RWPE1 (cell line): ENCODE results near the gene DVL1.

Source experiments
- CTCF ChIA-PET: fragments of 350-600 bp; sonication (Branson Sonifier 250); formaldehyde crosslinking; extraction: SDS; loops from one replicate; lab custom pipeline; 2021; lab: Yijun Ruan, JAX
- POLR2A ChIA-PET: fragments of 400-600 bp; formaldehyde crosslinking; extraction: SDS; loops from one replicate; lab custom pipeline; 2020; ENCODE audit warnings: antibody characterized with exemption; ENCODE audit not compliant: low non-redundant PET; lab: Yijun Ruan, JAX
- DNase-seq: peaks from one replicate; pipeline ENCODE4 v3.0.0; 2012; ENCODE audit warnings: low spot score
- H3K27ac ChIP-seq: fragments of 450-650 bp; 2 replicates; pipeline ENCODE4 v1.5.1; 2017
- TF ChIP-seq, protein P1 (sequence below): fragments of 450-650 bp; conservative IDR thresholded peaks from 2 replicates; pipeline ENCODE4 v1.5.1; 2017; ENCODE audit warnings: low read depth, mild to moderate bottlenecking

The DVL1 gene

DNA sequence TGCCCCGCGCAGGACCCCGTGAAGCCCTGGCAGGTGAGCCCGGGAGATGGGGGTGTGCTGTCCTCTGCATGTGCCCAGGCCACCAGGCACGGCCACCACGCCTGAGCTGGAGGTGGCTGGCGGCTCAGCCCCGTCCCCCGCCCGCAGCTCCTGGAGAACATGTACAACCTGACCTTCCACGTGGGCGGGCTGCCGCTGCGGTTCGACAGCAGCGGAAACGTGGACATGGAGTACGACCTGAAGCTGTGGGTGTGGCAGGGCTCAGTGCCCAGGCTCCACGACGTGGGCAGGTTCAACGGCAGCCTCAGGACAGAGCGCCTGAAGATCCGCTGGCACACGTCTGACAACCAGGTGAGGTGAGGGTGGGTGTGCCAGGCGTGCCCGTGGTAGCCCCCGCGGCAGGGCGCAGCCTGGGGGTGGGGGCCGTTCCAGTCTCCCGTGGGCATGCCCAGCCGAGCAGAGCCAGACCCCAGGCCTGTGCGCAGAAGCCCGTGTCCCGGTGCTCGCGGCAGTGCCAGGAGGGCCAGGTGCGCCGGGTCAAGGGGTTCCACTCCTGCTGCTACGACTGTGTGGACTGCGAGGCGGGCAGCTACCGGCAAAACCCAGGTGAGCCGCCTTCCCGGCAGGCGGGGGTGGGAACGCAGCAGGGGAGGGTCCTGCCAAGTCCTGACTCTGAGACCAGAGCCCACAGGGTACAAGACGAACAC, 16.3 kb downstream of the DVL1 start:
- CTCF ChIA-PET: interaction anchor here (2.0 kb wide), 1 partner anchor 12 kb away, joined by 6 read pairs; no protein-coding TSS in a partner anchor
- DNase-seq: no peak
- POLR2A ChIA-PET: no interaction called here
- TF ChIP-seq, protein P1, sequence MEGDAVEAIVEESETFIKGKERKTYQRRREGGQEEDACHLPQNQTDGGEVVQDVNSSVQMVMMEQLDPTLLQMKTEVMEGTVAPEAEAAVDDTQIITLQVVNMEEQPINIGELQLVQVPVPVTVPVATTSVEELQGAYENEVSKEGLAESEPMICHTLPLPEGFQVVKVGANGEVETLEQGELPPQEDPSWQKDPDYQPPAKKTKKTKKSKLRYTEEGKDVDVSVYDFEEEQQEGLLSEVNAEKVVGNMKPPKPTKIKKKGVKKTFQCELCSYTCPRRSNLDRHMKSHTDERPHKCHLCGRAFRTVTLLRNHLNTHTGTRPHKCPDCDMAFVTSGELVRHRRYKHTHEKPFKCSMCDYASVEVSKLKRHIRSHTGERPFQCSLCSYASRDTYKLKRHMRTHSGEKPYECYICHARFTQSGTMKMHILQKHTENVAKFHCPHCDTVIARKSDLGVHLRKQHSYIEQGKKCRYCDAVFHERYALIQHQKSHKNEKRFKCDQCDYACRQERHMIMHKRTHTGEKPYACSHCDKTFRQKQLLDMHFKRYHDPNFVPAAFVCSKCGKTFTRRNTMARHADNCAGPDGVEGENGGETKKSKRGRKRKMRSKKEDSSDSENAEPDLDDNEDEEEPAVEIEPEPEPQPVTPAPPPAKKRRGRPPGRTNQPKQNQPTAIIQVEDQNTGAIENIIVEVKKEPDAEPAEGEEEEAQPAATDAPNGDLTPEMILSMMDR: no peak
- H3K27ac ChIP-seq: peak overlapping the region; percentile 68

DNA sequence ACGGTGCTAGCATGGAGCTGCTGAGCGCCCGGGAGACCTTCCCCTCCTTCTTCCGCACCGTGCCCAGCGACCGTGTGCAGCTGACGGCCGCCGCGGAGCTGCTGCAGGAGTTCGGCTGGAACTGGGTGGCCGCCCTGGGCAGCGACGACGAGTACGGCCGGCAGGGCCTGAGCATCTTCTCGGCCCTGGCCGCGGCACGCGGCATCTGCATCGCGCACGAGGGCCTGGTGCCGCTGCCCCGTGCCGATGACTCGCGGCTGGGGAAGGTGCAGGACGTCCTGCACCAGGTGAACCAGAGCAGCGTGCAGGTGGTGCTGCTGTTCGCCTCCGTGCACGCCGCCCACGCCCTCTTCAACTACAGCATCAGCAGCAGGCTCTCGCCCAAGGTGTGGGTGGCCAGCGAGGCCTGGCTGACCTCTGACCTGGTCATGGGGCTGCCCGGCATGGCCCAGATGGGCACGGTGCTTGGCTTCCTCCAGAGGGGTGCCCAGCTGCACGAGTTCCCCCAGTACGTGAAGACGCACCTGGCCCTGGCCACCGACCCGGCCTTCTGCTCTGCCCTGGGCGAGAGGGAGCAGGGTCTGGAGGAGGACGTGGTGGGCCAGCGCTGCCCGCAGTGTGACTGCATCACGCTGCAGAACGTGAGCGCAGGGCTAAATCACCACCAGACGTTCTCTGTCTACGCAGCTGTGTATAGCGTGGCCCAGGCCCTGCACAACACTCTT, 17.0 kb downstream of the DVL1 start:
- DNase-seq: no peak
- ChIA-PET POLR2A (no interaction called here), CTCF (no interaction called here)

DNA sequence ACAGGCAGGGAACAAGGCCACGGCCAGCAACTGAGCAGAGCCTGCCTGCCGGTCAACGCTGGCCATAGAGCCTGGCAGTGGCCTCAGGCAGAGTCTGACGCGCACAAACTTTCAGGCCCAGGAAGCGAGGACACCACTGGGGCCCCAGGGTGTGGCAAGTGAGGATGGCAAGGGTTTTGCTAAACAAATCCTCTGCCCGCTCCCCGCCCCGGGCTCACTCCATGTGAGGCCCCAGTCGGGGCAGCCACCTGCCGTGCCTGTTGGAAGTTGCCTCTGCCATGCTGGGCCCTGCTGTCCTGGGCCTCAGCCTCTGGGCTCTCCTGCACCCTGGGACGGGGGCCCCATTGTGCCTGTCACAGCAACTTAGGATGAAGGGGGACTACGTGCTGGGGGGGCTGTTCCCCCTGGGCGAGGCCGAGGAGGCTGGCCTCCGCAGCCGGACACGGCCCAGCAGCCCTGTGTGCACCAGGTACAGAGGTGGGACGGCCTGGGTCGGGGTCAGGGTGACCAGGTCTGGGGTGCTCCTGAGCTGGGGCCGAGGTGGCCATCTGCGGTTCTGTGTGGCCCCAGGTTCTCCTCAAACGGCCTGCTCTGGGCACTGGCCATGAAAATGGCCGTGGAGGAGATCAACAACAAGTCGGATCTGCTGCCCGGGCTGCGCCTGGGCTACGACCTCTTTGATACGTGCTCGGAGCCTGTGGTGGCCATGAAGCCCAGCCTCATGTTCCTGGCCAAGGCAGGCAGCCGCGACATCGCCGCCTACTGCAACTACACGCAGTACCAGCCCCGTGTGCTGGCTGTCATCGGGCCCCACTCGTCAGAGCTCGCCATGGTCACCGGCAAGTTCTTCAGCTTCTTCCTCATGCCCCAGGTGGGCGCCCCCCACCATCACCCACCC, 17.9 kb downstream of the DVL1 start, which contains the start of gene TAS1R3:
TSS of gene TAS1R3 (plus strand) at position 213 of the 898 bp plus-strand sequence. CDS start at position 279, 66 bp downstream.
- ChIA-PET POLR2A (no interaction called here), CTCF (interaction anchor here (0.6 to 0.7 kb wide), 2 partner anchors 67 to 166 kb away, joined by 3 to 6 read pairs; no protein-coding TSS in a partner anchor)
- no peak for DNase-seq
- TF ChIP-seq, protein P1: no peak
- peak within 1 kb of the TSS; percentile 89 for H3K27ac ChIP-seq

More for the DNA sequence above, 17.0 kb downstream of the DVL1 start:
- peak overlapping the region; percentile 68 for H3K27ac ChIP-seq
- TF ChIP-seq, protein P1: no peak

DNA sequence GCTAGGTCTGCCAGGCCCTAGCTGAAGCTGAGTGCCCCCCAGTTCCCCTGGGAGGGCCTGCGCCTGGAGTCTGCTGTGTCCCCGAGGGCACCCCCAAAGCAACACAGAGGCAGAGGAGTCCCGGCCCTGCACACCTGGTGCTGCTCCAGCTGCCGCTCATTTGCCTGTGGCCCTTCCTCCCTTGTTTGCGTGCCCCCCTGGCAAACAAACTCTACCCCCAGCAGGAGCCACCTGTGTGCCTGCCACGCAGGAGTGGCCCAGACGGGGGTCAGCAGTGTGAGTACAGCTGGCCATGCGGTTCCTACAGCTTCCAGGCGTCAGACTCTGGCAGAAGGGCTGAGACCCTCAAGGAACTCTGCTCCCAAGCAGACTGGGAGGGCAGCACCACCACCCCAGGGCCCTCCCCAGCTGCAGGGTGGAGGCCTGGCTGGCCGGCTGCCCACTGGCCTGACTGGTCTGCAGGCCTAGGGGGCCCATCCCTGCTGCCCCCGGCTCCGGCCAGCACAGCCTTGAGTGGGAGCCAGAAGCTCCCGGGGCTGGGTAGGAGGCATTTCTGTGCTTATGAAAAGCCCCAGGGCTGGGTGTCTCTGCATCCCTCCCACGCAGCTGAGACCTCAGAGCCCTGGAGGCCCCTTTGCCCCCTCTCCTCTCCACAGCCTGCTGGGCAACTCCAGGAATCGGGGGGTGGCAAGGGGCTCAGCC, 18.7 kb downstream of the DVL1 start:
- POLR2A ChIA-PET: no interaction called here
- TF ChIP-seq, protein P1: no peak
- CTCF ChIA-PET: interaction anchor here (0.6 to 0.7 kb wide), 3 partner anchors 18 to 167 kb away, joined by 3 to 6 read pairs (median 3); no protein-coding TSS in a partner anchor
- peak overlapping the region; percentile 89 for H3K27ac ChIP-seq
- no peak for DNase-seq

DNA sequence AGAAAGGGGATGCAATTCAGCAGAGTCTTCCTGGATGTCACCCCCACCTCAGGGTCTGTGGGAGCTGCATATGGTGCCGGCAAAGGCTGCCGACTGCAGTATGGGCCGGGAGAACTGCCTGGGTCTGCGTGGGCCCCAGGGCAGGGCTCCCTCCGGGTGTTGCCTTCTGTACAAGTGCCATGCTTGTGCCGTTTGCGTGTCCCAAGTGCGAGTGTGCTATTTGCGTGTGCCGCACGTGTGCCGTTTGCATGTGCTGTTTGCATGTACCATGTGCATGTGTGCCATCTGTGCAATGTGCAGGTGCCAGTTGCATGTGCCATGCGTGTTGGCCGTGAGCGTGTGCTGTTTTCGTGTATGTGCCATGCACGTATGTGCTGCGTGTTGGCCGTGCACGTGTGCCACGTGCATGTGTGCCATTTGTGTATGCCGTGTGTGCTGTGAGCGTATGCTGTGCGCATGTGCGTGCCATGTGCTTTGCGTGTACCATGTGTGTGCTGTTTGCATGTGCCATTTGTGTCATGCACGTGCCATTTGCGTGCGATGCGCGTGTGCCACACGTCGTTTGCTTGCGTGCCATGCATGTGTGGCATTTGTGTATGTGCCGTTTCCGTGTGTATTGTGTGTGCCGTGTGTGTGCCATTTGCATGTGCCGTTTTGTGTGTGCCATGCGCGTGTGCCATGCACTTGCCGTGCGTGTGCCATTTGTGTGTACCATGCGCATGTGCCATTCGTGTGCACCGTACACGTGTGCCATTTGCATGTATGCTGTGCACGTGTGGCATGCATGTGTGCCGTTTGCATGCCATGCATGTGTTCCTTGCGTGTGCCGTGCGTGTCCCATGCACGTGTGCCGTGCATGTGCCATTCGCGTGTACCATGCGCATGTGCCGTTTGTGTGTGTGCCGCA, 19.7 kb downstream of the DVL1 start:
- CTCF ChIA-PET: no interaction called here
- peak overlapping the region; percentile 89 for H3K27ac ChIP-seq
- no peak for DNase-seq
- TF ChIP-seq, protein P1: no peak
- POLR2A ChIA-PET: no interaction called here
